Iris pigment epithelial cell (primary cell): Measurements from ENCODE around the gene FOXN4.

Source experiments
- DNase-seq: peaks from one replicate; pipeline ENCODE4 v3.0.0-alpha.2; 2011; ENCODE audit warnings: low read depth

The FOXN4 gene

DNA sequence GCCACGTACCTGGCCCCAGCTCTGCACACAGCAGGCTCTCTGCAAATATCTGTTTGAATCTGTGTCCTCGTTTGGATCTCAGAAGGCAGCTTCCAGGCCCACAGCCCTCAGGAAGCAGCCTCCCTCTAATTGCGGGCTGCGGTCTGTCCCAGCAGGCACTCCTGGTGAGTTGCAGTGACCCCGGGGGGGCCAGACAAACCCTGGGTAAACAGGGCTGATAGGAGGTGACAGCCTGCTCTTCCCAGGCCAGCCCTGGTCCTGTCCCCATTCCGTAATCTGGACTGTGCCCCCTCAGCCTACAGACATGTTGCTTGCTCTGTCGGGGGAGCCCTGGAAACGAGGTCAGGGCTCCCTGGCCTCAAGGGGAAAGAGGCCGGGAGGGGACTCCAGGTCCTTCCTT, 2.0 kb downstream of the FOXN4 start:
- DNase-seq = no peak

- no peak for DNase-seq
Observed at GRCh38 chr12:109305547-109305946, 3.5 kb downstream of the FOXN4 start.

DNA sequence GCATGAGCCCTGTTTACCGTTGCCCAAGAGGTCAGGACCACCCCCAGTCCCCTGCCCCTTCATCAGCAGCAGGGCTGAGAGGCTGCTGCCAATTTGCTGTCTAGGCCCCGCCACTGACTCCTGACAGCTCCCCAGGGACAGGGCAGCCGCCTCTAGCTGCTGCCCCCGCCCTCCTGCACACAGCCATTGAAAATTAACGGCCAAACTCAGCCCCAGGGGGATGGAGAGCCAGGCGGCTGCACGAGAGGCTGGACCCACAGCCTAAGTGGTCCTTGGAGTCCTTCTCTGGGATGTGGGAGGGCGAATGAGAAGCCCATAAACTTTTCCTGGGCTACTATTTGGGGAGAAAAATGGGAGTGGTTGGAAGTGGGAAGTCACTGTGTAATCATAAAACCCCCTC, 4.6 kb downstream of the FOXN4 start:
- no peak for DNase-seq

DNA sequence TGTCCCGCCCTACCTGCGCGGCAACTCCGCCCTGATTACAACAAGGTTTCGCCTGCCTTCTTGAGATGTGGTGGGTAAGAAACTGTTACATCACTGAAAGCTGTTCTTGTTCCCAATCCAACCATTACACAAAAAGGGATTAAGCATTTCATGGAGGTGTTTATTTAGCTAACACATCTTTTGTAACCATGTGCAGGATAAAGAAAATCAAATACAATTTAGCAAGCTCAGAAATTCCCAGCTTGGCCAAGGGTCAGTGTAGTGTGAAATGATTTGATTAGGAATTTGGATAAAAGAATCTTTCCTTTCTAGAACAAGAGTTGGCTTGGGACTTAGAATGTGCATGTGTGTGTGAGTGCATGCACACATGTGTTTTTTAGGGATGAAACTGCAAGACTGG, 6.3 kb downstream of the FOXN4 start:
- DNase-seq = no peak

DNA sequence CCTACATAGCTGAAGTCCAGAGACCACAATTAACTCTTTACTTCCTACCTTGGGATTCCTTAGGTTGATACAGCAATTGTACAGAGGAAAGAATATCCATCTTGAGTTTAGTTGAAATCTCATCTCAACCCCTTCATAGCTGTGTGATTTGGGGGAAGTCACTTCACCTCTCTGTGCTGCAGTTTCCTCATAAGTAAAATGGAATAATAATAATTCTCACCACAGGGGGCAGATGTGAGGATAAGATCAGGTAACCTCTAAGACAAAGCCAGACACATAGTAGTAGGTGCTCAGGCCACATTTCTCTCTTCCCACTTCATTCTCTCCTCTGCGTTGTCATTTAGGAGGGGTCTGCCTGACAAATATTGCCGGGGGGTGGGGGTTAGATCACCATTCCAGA, 6.7 kb downstream of the FOXN4 start:
- DNase-seq = no peak

GRCh38 chr12:109301643-109302168, 7.4 kb downstream of the FOXN4 start:
- DNase-seq = no peak

GRCh38 chr12:109299849-109300248, 9.2 kb downstream of the FOXN4 start:
- DNase-seq = no peak

GRCh38 chr12:109296431-109296830, 12.7 kb downstream of the FOXN4 start:
- DNase-seq = no peak

- DNase-seq = no peak
Observed at GRCh38 chr12:109295764-109296425, 13.2 kb downstream of the FOXN4 start.

DNA sequence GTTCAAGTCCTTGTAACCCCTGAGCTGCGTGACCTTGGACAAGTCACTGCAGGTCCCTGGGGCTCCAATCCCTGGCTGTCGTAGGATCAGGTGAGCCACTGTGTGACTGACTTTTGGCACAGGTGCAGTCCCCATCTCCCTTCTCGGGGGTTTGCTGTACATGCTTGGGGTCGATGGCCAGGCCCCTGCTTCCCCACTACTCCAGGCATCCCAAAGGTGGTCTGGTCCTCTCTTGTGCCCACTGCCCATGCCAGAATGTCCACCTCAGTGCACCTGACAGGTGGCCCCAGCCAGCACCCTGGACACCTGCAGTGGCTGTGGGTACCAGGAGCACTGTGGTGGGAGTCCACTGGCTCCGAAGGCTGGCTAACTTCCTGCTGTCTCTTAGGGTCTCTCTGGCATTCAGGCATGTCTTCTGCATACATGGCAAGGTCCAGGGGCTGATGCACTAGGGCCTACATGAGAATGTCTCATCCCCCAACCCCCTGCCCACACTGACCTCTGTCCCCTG, 14.7 kb downstream of the FOXN4 start:
- no peak for DNase-seq

- DNase-seq = no peak
Observed at GRCh38 chr12:109293106-109293505, 16.0 kb downstream of the FOXN4 start.

GRCh38 chr12:109292342-109292711, 16.8 kb downstream of the FOXN4 start:
- DNase-seq = no peak

DNA sequence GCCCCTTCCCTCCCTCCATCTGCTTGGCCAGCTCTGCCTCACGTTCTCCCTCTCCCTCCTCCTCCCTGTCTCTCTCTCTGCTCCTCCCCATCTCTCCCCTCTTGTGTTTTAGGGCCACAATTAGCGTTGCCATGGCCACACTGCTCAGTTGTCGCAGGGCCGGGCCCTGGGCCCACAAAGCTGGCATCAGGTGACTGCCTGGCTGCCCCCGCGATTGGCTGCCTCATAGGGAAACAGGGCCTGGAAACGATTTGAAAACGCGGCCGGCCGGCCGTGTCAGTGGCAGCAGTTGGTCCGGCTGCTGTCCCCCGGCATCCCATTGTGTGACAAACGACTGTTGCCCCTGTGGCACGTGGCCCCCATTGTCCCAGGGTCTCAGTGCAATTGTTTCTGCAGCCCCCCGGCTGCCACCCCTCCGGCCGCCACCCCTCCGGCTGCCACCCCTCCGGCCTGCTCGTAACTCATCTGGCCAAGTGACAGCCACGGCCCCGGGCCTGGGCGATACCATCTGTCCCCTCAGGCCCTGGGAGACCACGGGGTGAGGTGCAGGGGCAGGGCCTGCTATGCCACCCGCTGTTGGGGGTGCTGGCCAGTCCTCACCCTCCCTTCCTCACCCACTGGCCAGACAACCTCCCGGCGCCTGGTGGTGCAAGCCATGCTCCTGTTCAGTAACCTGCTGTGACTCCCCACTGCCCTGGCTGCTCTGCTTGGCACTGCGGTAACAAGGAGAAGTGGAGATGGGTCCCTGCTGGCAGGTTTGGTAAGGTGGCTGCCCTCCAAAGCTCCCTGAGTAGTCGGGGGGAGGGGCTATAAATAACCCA, 17.4 kb downstream of the FOXN4 start:
- peak; percentile 4 for DNase-seq

DNA sequence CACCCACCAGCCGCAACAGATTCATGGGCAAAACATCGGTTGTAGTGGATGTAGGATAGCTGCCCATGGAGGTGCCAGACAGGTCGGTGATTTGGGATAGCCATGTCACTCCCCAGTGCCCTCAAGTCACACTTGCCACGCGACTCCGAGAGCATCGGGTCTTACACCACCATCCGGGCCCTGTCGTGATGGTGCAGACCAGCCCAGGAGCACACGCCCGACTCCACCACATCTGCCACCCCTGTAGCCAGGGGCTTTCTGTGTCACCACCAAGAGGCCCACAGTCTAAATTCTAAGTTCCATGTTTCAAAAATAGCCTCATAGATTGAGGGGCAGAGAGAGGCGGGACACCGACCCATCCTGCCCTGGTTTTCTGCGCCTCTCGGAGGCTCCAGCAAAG, 18.0 kb downstream of the FOXN4 start:
- no peak for DNase-seq

DNA sequence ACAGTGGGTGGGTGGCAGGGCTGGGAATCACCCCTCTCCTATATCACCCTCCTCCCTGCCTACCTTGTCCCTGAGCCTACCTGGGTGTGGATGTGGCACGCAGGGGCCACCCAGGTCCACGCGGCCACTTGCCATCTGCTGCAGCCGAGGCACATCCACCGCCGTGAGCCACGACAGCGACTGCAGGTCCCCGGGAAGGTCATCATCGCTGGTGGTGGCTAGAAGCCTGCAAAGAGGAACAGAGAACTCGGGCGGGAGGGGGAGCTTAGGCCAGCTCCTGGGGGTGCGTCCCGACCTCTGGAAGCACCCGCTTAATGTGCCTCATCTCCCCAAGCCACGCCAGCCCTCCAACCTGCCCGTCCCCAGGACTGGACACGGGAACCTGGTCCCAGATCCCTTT, 19.0 kb downstream of the FOXN4 start:
- DNase-seq = no peak

- no peak for DNase-seq
Observed at GRCh38 chr12:109289551-109289950, 19.5 kb downstream of the FOXN4 start.

DNA sequence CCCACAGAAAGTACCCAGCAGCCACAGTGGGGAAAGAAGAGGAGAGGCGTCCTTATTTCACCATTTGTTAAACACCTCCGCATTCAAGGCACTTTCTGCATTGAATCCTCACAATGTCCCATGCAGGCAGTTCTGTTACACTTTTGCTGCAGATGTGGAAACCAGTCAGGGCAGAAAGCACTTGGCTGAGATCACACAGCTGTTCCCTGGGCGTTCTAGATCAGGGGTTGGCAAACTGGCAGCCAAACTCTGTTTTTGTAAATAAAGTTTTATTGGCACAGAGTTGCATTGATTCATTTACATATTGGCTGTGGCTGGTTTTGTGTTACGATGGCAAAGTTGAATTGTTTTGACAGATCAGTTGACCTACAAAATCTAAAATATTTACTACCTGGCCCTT, 20.1 kb downstream of the FOXN4 start:
- no peak for DNase-seq

DNA sequence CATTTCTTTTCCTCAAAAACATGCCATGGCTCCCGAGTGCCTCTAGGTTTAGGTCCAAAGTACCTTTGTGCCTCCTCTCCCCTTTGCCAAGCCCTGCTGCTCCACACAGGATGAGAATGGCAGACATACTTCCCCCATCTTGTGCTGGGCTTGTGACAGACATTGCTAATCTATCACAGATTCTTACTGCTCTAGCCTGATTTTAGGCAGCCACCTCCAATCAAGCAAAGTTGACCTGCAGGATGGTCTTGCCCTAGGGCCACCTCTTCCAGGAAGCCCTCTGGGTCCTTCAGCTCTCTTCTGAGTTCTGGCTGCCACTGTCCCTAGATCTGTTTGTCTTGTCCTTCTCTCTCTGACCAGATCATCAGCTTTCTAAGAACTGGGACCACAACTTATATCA, 20.5 kb downstream of the FOXN4 start:
- no peak for DNase-seq

GRCh38 chr12:109287811-109288469, 21.1 kb downstream of the FOXN4 start:
- no peak for DNase-seq

- DNase-seq = no peak
Observed at GRCh38 chr12:109287181-109287580, 21.9 kb downstream of the FOXN4 start.

- DNase-seq = no peak
Observed at GRCh38 chr12:109286652-109287051, 22.4 kb downstream of the FOXN4 start.

- no peak for DNase-seq
Observed at GRCh38 chr12:109286252-109286651, 22.8 kb downstream of the FOXN4 start.

DNA sequence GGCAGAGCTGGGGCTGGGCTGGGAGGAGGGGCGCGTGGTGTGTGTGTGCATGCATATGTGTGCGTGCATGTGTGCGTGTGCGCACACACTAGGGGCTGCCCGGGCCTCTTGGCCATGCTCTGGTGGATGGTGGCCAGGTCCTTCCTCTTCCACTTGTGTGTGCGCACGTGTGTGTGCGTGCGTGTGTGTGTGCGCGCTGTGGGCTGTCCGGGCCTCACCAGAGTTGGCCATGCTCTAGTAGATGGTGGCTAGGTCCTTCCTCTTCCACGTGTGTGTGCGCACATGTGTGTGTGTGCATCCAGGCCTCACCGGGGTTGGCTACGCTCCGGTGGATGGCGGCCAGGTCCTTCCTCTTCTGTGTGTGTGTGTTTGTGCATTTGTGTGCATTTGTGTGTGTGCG, 24.7 kb downstream of the FOXN4 start:
- DNase-seq = no peak
